Parathyroid adenoma (tissue), 2 donors: ENCODE results near the gene SPI1.

Source experiments
- H2AFZ ChIP-seq: fragments of 300-600 bp; sonication (generic); one replicate; pipeline ENCODE4 v1.7.0; 2017; ENCODE audit warnings: antibody characterized with exemption, mild to moderate bottlenecking
- H3K27ac ChIP-seq: fragments of 300-600 bp; sonication (generic); one replicate; pipeline ENCODE4 v1.7.0; 2017
- H3K27me3 ChIP-seq: fragments of 300-600 bp; sonication (generic); one replicate; pipeline ENCODE4 v1.7.0; 2017; ENCODE audit warnings: low read length; ENCODE audit not compliant: control insufficient read depth, insufficient read depth
- H3K36me3 ChIP-seq: fragments of 300-600 bp; sonication (generic); one replicate; pipeline ENCODE4 v1.7.0; 2017; ENCODE audit warnings: low read length; ENCODE audit not compliant: control insufficient read depth, insufficient read depth
- H3K4me1 ChIP-seq: fragments of 300-600 bp; sonication (generic); one replicate; pipeline ENCODE4 v1.7.0; 2017; ENCODE audit warnings: control low read depth
- H3K4me2 ChIP-seq: fragments of 300-600 bp; sonication (generic); one replicate; pipeline ENCODE4 v1.7.0; 2017; ENCODE audit warnings: low read length
- H3K4me3 ChIP-seq: fragments of 300-600 bp; sonication (generic); one replicate; pipeline ENCODE4 v1.7.0; 2017; ENCODE audit warnings: low read depth, low read length
- H3K79me2 ChIP-seq: fragments of 300-600 bp; sonication (generic); one replicate; pipeline ENCODE4 v1.7.0; 2017; ENCODE audit warnings: control low read depth
- H3K9ac ChIP-seq: fragments of 300-600 bp; sonication (generic); one replicate; pipeline ENCODE4 v1.7.0; 2017; ENCODE audit warnings: mild to moderate bottlenecking
- H3K9me3 ChIP-seq: fragments of 300-600 bp; sonication (generic); one replicate; pipeline ENCODE4 v1.7.0; 2017; ENCODE audit warnings: low read length; ENCODE audit not compliant: control insufficient read depth
- TF ChIP-seq, protein P1 (sequence below): fragments of 300-600 bp; sonication (generic); IDR thresholded peaks from one replicate; pipeline ENCODE4 v1.7.0; 2017; ENCODE audit warnings: antibody characterized with exemption, mild to moderate bottlenecking
- donor health status: primary hyperparathyroidism.

SPI1 gene

DNA sequence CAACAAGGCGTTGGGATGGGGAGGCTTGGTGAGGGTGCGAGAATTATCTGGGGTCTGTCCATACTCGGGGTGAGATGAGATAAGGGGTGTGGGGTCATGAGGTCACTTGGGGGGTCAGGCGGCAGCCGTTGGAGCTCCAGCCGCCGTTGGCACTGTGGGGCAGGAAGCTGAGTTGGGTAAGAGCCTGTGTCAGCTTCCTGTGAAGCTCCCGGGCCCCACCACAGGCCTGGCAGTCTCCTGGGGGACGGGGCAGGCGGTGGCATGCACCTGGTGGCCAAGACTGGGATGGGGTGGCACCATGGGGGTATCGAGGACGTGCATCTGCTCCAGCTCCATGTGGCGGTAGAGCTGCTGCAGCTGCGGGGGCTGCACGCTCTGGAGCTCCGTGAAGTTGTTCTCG is 18.8 kb downstream of the SPI1 start:
- Histone ChIP-seq H3K27ac (no peak overlapping the region), H3K4me3 (no peak overlapping the region), H3K79me2 (no peaks in the 10 kb centered on the region), H3K4me2 (no peak overlapping the region), H3K36me3 (no peaks in the 10 kb centered on the region), H2AFZ (no peak overlapping the region), H3K9me3 (no peaks in the 10 kb centered on the region), H3K4me1 (peaks cover 2% of the 10 kb centered on the region), H3K27me3 (no peaks in the 10 kb centered on the region), H3K9ac (no peak overlapping the region)
- TF ChIP-seq, protein P1, sequence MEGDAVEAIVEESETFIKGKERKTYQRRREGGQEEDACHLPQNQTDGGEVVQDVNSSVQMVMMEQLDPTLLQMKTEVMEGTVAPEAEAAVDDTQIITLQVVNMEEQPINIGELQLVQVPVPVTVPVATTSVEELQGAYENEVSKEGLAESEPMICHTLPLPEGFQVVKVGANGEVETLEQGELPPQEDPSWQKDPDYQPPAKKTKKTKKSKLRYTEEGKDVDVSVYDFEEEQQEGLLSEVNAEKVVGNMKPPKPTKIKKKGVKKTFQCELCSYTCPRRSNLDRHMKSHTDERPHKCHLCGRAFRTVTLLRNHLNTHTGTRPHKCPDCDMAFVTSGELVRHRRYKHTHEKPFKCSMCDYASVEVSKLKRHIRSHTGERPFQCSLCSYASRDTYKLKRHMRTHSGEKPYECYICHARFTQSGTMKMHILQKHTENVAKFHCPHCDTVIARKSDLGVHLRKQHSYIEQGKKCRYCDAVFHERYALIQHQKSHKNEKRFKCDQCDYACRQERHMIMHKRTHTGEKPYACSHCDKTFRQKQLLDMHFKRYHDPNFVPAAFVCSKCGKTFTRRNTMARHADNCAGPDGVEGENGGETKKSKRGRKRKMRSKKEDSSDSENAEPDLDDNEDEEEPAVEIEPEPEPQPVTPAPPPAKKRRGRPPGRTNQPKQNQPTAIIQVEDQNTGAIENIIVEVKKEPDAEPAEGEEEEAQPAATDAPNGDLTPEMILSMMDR = no peak

DNA sequence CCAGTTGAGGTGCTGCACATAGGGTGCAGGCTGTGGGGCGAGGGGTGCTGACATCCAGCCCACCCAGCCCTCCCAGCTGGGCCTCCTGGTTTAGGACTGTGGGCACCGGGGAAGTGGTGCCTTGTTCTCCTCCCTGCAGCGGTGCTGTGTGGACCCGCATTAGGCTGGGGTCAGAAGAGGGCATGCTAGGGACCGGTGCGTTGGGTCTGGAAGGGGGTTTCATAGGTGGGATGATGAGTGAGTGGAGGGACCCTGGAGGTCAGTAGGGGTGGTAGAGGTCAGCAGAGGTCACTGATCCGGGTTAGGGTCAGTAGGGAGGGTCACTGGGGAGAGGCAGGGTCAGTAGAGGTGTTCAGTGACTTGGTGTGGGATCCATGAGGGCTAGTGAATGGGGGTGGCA is 19.2 kb downstream of the SPI1 start:
- no peak overlapping the region for H3K9ac ChIP-seq
- H3K4me3 ChIP-seq = no peak overlapping the region
- no peaks in the 10 kb centered on the region for H3K9me3 ChIP-seq
- no peak overlapping the region for H3K4me2 ChIP-seq
- H3K4me1 ChIP-seq = peaks cover 3% of the 10 kb centered on the region
- H3K27ac ChIP-seq = no peak overlapping the region
- no peak overlapping the region for H2AFZ ChIP-seq
- H3K36me3 ChIP-seq = no peaks in the 10 kb centered on the region
- no peaks in the 10 kb centered on the region for H3K27me3 ChIP-seq
- TF ChIP-seq, protein P1 = no peak
- H3K79me2 ChIP-seq = no peaks in the 10 kb centered on the region

DNA sequence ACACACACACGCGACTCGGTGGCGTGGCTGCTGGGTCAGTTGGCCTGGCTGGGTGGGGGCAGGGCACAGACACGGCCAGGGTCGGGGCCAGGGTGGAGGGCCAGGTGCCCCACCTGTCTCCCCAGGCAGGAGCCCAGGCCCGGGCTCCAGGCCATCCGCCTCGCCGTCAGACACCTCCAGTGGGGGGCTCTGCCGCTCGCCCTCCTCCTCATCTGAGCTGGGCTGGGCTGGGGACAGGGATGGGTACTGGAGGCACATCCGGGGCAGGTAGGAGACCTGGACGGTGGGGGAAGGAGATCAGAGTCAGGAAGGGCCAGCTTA is 19.7 kb downstream of the SPI1 start:
- Histone ChIP-seq H3K4me1 (peaks cover 3% of the 10 kb centered on the region), H2AFZ (no peak overlapping the region), H3K27ac (no peak overlapping the region), H3K9ac (no peak overlapping the region), H3K27me3 (no peaks in the 10 kb centered on the region), H3K79me2 (no peaks in the 10 kb centered on the region), H3K9me3 (no peaks in the 10 kb centered on the region), H3K4me3 (no peak overlapping the region), H3K36me3 (no peaks in the 10 kb centered on the region), H3K4me2 (no peak overlapping the region)
- TF ChIP-seq, protein P1 = no peak

DNA sequence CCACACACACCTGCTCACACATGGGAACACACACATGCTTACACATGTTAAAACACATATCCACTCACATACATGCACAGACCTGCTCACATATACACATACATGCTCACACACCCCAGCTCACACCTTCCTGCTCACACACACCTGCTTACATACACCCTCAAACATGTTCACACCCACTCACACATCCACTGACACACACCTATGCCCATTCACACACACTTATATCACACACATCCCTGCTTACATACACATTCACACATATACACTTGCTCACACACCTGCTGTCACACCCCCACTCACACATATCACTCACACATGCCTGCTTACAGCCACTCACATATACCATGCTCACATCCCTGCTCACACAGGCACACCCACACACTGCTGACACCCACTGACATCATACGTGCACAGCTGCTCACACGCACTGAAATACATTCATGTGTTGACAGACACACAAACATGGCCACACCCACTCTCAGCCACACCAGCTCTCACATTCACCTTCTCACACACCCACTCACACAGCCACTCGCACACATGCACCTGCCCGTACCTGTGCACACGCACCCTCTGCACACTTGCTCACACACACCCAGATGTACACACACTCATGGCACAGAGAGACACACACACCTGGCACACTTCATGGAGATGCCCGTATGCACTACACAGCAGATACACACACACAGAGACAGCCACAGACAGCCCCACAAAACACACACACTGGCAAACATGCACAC is 20.2 kb downstream of the SPI1 start:
- Histone ChIP-seq H3K79me2 (no peaks in the 10 kb centered on the region), H3K9me3 (no peaks in the 10 kb centered on the region), H2AFZ (no peak overlapping the region), H3K36me3 (no peaks in the 10 kb centered on the region), H3K9ac (no peak overlapping the region), H3K27ac (no peak overlapping the region), H3K27me3 (no peaks in the 10 kb centered on the region), H3K4me3 (no peak overlapping the region), H3K4me2 (no peak overlapping the region), H3K4me1 (peaks cover 3% of the 10 kb centered on the region)
- TF ChIP-seq, protein P1 = no peak

DNA sequence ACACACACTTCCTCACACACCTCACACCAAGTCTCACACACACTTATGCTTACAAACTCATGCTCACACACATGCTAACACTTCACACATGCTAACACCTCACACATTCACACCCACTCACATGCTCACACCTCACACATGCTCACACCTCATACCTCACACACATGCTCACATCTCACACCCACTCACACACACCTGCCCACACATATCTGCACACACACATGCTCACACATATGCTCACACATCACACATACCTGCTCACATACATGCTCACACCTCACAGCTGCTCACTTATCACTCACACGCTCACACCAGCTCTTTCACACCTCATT is 21.4 kb downstream of the SPI1 start:
- Histone ChIP-seq H3K4me1 (peaks cover 3% of the 10 kb centered on the region), H2AFZ (no peak overlapping the region), H3K4me2 (no peak overlapping the region), H3K9me3 (no peaks in the 10 kb centered on the region), H3K79me2 (no peaks in the 10 kb centered on the region), H3K27ac (no peak overlapping the region), H3K9ac (no peak overlapping the region), H3K27me3 (no peaks in the 10 kb centered on the region), H3K4me3 (no peak overlapping the region), H3K36me3 (no peaks in the 10 kb centered on the region)
- TF ChIP-seq, protein P1 = no peak
